Natural killer cell treated with Interleukin-12 subunit alpha and Interleukin-12 subunit beta and Interleukin-15 and Interleukin-18, amount 100 ng/mL, for 72 hours (primary cell): ENCODE data around the gene PHTF1. TPM values are rescaled to one million over a fixed set of nuclear protein-coding genes. Genes with fewer than 3 reads are reported as not detected.

Experiments used
- ATAC-seq, 2 donors: fragments of 150-1000 bp; cut with Tn5 transposase in 1 of 2; sonication (Bioruptor Pico), chemical (Tn5 transposase) in 1 of 2; 2 replicates each; pipeline ENCODE4 v1.10.0; 2021
- DNase-seq: peaks from one replicate; pipeline ENCODE4 v3.0.0; 2022; ENCODE audit warnings: low spot score
- H3K27ac Mint-ChIP-seq, 2 donors: 1 replicate in 1 of 2; 2 replicates in 1 of 2; pipeline ENCODE4 v1.8.0; 2022; ENCODE audit warnings: mixed read lengths in 2 of 2, mild to moderate bottlenecking in 1 of 2, moderate library complexity in 1 of 2
- H3K27me3 Mint-ChIP-seq, 2 donors: 1 replicate in 1 of 2; 2 replicates in 1 of 2; pipeline ENCODE4 v1.8.0; 2022; ENCODE audit warnings: mixed read lengths in 2 of 2
- H3K36me3 Mint-ChIP-seq: one replicate; pipeline ENCODE4 v1.8.0; 2022; ENCODE audit warnings: mixed read lengths
- H3K4me1 Mint-ChIP-seq, 2 donors: 1 replicate in 1 of 2; 2 replicates in 1 of 2; pipeline ENCODE4 v1.8.0; 2022; ENCODE audit warnings: low read depth in 2 of 2, mixed read lengths in 2 of 2, mild to moderate bottlenecking in 1 of 2
- H3K4me3 Mint-ChIP-seq: one replicate; pipeline ENCODE4 v1.8.0; 2022; ENCODE audit warnings: mixed read lengths
- H3K9me3 Mint-ChIP-seq: 2 replicates; pipeline ENCODE4 v1.8.0; 2022; ENCODE audit warnings: mixed read lengths
- total RNA-seq, 2 donors: library from RNA; stranded (reverse); gene quantifications; one replicate each; pipeline ENCODE4 v1.2.3, GENCODE V29; 2022

PHTF1 gene
- 10 to 100 TPM; 29.0 to 44.0 TPM for total RNA-seq

DNA sequence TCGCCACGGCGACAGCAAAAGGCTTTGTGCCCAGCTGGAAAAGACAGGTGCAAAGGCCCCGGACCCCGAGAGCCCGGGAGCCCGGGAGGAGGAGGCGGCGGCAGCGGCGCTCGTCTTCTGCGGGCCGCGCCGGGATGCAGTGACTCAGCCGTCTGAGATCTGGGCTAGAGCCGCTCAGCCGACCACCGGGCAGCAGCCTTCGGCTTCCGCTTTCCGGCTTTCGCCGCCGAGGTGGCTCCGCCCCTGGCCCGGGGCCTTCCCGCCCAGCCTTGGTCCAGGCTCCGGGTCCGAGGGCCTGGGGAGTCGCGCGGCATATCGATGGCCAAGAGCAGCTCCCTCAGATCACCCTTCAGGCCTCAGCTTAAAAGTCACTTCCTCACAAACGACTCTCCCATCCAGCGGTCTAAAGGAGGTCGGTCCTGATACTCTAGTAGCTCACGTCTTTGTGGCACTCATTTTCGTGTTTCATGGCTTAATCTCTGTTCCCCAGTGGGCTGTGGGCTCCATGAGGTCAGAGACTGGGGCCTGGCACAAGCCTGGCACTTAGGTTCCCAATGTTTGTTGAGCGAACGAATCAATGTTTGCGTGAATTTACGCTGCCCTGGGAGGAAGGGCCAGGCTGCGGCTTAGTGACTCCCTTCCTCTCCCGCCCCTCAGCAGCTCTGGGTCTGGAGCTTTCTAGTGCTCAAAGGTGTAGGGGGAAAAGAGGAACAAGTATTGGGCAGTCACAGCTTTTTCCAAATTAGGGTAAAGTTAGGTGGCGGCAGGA, at the start of gene PHTF1:
Gene PHTF1 (minus strand): TSS at position 154 of the 769 bp plus-strand sequence. CDS start 783 bp downstream, outside the sequence.
- ATAC-seq (peak; percentile 97), DNase-seq (peak; percentile 92)
- Mint-ChIP-seq H3K4me1 (peaks cover 27 to 30% of the 10 kb centered on the region in 2 donors), H3K27ac (peak within 1 kb of the TSS; percentile 94 to 99), H3K9me3 (no peaks in the 10 kb centered on the region), H3K4me3 (peak within 1 kb of the TSS; percentile 87), H3K36me3 (peaks cover 6% of the 10 kb centered on the region), H3K27me3 (no peaks in the 10 kb centered on the region)

DNA sequence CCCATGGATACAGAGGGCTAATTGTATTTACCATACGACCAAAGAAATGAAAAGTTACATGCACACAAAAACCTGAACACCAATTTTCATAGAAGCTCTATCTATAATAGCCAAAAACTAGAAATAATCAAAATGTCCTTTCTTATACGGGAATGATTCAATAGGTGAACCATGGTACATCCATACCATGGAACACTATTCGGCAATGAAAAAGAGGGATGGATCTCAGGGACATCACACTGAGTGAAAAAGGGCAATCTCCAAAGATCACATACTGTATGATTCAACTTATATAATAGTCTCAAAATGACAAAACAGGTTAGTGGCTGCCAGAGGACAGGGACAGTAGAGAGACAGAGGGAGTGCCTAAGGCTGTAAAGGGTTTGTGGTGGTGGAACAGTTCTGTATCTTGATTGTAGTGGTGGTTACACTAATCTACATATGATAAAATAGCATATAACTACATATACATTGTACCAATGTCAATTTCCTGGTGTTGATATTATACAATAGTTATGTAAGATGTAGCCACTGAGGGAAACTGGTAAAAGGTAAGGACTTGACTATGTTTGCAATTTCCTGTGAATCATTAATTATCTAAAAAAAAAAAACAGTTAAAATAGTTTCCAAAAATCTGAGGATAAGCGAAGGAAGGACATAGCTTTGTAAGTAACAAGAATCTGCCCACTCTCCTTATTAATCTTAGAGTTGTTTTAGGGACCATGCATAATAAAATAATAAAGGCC, 49.3 kb upstream of the PHTF1 start:
- Mint-ChIP-seq H3K4me1 (peaks cover 32 to 49% of the 10 kb centered on the region in 2 donors), H3K9me3 (no peaks in the 10 kb centered on the region)

DNA sequence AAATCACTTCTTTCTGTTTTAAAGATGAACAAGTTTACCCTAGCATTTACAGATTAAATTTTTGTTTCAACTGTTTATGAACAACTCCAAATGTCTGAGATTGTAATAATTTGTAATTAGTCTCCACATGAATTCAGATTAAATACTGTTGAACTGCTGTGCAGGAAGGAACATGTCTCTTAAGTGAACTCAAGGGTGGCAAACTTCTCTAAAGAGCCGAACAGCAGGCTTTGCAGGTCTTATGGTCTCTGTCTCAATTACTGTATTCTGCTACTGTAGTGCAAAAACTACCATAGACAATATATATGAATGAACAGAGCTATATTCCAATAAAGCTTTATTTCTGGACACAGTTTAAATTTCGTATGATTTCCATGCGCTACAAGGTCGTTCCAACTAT, 46.4 kb upstream of the PHTF1 start:
- Mint-ChIP-seq H3K9me3 (no peaks in the 10 kb centered on the region), H3K4me3 (no peak overlapping the region), H3K4me1 (peaks cover 44 to 53% of the 10 kb centered on the region in 2 donors), H3K36me3 (no peaks in the 10 kb centered on the region), H3K27ac (peak overlapping the region in 1 of 2 donors; percentile 72), H3K27me3 (no peaks in the 10 kb centered on the region)
- no peak for ATAC-seq
- no peak for DNase-seq

More for the DNA sequence above, 49.3 kb upstream of the PHTF1 start:
- no peak for DNase-seq
- Mint-ChIP-seq H3K27me3 (no peaks in the 10 kb centered on the region), H3K27ac (peak overlapping the region; percentile 33 to 95), H3K4me3 (peak overlapping the region; percentile 99), H3K36me3 (peaks cover 4% of the 10 kb centered on the region)
- no peak for ATAC-seq

DNA sequence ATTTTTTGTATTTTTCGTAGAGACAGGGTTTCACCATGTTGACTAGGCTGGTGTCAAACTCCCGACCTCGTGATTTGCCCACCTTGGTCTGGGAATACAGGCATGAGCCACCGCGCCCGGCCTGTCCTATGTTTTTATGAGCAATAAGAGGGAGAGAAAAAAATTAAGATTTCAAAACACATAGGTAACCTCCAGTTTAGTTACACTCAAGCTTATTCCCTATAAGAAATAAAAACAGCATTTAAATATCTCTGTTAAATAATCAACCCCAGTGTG, 45.9 kb upstream of the PHTF1 start:
- no peaks in the 10 kb centered on the region for H3K9me3 Mint-ChIP-seq
- ATAC-seq (no peak), DNase-seq (no peak)
- H3K4me3 Mint-ChIP-seq: no peak overlapping the region
- peaks cover 41 to 48% of the 10 kb centered on the region in 2 donors for H3K4me1 Mint-ChIP-seq
- H3K36me3 Mint-ChIP-seq: no peaks in the 10 kb centered on the region
- peak overlapping the region in 1 of 2 donors; percentile 72 for H3K27ac Mint-ChIP-seq
- no peaks in the 10 kb centered on the region for H3K27me3 Mint-ChIP-seq

DNA sequence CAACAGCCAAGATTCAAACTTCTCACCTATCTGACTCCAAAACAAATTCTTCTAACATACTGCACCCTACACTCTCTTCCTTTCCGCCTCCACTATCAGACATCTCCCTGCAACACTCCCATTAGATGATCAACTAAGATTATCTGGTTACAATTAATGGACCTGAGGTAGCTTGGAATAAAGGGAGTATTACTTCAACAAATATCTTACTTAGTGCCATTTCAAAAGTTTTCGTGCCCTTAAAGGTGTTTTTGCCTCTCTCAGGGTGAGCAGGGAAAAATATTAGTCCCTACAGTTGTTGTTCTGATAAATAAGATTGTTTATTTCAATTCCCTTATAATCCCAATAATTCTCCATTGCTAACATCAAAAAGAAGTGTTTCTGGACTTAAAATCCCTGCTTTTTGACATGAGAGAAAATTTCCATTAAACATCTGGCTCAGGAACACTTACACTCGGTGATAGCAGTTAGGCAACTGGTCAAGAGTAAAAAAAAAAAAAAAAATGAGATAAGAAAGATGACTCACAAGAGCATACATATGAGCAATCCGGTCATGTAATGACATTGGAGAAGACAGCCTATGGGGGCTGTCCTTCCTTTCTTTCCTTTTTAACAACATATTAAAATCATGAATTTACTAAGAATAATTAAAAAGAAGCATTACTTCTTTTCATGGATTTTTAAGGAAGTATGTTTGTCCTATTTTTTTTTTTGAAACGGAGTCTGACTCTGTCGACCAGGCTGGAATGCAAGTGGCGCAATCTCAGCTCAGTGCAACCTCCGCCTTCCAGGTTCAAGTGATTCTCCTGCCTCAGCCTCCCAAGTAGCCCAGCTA, 45.4 kb upstream of the PHTF1 start:
- H3K36me3 Mint-ChIP-seq: no peaks in the 10 kb centered on the region
- ATAC-seq (peak; percentile 67 to 73), DNase-seq (no peak)
- no peaks in the 10 kb centered on the region for H3K9me3 Mint-ChIP-seq
- H3K4me1 Mint-ChIP-seq: peaks cover 38 to 43% of the 10 kb centered on the region in 2 donors
- no peaks in the 10 kb centered on the region for H3K27me3 Mint-ChIP-seq
- H3K27ac Mint-ChIP-seq: peak overlapping the region in 1 of 2 donors; percentile 72
- no peak overlapping the region for H3K4me3 Mint-ChIP-seq

DNA sequence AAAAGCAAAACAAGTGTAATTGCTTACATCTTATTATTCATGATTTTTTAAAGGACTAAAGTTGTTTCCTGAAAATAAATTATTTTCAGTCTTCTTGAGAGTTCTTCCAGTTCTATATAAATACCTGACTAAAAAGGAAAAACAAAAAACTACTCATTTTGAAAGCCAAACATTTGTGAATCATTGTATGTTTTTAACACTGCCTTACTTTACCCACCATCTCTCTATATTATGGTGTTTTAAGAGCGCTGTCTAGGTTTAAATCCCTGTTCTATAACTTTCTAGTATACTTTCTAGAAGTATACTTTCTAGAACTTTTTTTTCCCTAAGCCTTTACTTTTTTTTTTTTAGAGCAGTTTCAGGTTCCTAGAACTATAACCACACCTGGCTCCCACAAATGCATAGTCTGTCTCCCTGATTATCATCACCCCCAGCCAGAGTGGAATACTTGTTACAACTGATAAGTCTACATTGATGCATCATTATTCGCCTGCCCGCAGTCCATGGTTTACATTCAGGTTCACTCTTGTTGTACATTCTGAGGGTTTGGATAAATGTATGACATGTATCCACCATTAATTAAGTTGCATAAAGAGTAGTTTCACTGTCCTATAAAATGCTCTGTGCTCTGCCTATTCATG, 43.2 kb upstream of the PHTF1 start:
- Mint-ChIP-seq H3K36me3 (no peaks in the 10 kb centered on the region), H3K9me3 (no peaks in the 10 kb centered on the region), H3K4me1 (peaks cover 34 to 36% of the 10 kb centered on the region in 2 donors), H3K4me3 (peak overlapping the region; percentile 9), H3K27me3 (no peaks in the 10 kb centered on the region), H3K27ac (no peak overlapping the region)
- DNase-seq (no peak), ATAC-seq (peak in 1 of 2 donors; percentile 56)

DNA sequence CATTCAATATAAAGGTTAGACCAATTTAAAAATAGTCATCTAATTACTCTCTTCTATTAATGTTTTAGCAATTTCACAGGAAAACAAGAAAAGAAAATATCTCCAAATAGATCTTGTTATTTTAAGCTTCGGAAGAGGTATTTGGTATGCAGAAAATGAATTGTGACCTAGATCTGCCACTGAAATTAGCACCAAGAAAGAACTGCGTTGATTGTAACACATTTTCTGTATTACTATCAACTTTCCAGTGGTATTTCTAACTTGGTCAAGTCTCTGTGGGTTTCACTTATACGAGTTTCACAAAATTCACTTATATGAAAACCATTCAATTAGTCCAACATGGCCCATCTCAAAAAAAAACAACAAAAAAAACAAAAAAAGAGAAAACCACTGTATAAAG, 41.2 kb upstream of the PHTF1 start:
- H3K4me3 Mint-ChIP-seq: no peak overlapping the region
- peaks cover 4% of the 10 kb centered on the region for H3K36me3 Mint-ChIP-seq
- H3K9me3 Mint-ChIP-seq: no peaks in the 10 kb centered on the region
- DNase-seq (no peak), ATAC-seq (no peak)
- H3K27ac Mint-ChIP-seq: no peak overlapping the region
- no peaks in the 10 kb centered on the region for H3K27me3 Mint-ChIP-seq
- peaks cover 31 to 32% of the 10 kb centered on the region in 2 donors for H3K4me1 Mint-ChIP-seq

DNA sequence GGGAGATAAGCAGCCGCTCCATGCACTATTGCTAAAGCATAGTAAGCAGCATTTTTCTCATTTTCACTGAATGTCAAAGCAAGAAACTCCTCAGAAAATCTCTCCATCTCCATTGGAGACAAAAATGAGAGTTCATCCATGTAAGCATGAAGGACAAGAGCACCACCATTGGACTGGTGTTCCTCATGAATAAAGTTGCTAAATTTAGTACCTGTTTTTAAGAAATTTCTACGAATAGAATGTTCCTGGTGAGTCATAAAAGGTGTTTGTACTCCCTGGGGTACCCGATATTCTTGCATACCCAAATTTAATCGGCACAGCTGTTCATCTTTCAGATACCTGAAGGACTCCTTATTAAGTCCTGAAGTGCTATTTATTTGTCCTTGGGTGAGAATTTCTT, 38.2 kb upstream of the PHTF1 start:
- Mint-ChIP-seq H3K9me3 (no peaks in the 10 kb centered on the region), H3K4me1 (peaks cover 26 to 28% of the 10 kb centered on the region in 2 donors), H3K27ac (no peak overlapping the region), H3K27me3 (no peaks in the 10 kb centered on the region), H3K36me3 (peaks cover 20% of the 10 kb centered on the region), H3K4me3 (no peak overlapping the region)
- DNase-seq (no peak), ATAC-seq (no peak)

DNA sequence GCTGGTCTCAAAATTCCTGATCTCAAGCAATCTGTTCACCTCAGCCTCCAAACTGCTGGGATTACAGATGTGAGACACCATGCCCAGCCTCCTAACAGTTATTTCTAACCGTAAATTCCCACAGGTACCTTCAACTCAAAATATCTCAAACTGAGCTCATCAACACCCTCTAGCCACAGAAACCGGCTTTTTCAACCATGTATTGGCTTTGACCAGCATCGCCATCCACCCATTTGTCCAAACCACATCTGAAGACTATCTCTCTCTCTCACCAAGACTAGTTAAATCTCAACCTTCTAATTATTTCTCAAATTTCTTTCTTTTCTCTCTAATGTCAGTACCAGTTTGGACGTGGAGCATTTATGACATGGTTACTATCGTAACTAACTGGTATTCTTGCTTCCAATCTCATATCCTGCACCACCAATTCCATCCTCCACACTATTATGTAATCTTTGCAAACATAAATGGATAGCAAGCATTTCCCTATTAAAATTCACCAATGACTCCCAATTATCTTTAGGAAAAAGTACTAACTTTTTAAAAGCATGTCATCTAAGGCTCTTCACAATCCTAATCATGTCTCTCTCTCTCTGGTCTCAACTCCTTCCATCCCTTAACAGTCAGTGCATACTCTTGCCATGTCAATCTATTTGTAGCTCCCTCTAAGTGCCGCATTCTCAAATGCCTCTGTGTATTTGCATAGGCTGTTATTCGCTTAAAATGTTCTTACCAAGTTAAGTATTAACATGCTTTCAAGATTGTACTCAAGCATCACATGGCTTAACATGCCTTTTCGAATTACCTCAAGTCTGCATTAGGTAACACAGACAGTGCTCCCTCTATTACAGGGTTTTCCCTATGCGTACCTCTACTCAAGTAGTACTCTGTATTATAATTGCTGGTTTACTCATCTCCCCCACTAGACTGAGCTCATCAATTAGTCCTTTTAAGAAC, 34.9 kb upstream of the PHTF1 start:
- DNase-seq (no peak), ATAC-seq (no peak)
- H3K27ac Mint-ChIP-seq: peak overlapping the region; percentile 2 to 44
- peaks cover 24% of the 10 kb centered on the region for H3K36me3 Mint-ChIP-seq
- peaks cover 29 to 44% of the 10 kb centered on the region in 2 donors for H3K4me1 Mint-ChIP-seq
- H3K4me3 Mint-ChIP-seq: peak overlapping the region; percentile 1
- no peaks in the 10 kb centered on the region for H3K9me3 Mint-ChIP-seq
- H3K27me3 Mint-ChIP-seq: no peaks in the 10 kb centered on the region

DNA sequence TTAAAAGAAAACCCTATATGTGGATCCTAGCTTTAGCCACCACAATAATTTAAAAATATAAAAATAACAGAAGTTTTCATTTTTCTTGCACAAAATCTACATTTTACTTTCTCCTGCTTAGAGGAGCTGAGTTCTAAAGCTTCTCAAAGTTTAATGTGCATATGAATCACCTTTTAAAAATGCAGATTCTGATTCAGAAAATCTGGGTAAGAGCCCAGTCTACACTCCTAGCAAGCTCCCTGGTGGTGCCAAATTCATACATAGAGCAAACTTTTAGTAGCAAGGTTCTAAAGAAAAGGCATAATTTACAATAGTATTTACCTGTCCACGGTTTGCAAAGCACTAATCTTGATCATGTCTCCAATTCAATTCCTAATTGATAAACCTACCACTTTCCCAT, 33.7 kb upstream of the PHTF1 start:
- H3K4me3 Mint-ChIP-seq: no peak overlapping the region
- peaks cover 25 to 46% of the 10 kb centered on the region in 2 donors for H3K4me1 Mint-ChIP-seq
- H3K9me3 Mint-ChIP-seq: no peaks in the 10 kb centered on the region
- H3K27ac Mint-ChIP-seq: peak overlapping the region; percentile 44 to 76
- peaks cover 24% of the 10 kb centered on the region for H3K36me3 Mint-ChIP-seq
- ATAC-seq (no peak), DNase-seq (no peak)
- no peaks in the 10 kb centered on the region for H3K27me3 Mint-ChIP-seq

DNA sequence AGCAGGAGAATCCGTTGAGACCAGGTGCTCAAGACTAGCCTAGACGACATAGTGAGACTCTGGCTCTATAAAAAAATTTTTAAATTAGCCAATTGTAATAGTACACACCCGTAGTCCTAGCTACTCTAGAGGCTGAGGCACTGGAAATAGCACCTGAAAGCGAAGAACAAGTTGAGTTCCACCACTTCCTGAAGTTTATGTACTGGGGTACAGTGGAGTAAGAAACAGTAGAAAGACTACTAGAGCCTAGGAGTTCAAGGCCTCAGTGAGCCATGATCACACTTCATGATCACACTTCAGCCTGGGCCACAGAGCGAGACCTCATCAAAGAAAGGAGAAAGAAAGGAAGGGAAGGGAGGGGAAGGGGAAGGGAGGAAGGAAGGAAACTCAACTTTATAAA, 33.2 kb upstream of the PHTF1 start:
- Mint-ChIP-seq H3K4me1 (peaks cover 30 to 51% of the 10 kb centered on the region in 2 donors), H3K4me3 (peak overlapping the region; percentile 5)
- ATAC-seq: peak; percentile 40 to 67

DNA sequence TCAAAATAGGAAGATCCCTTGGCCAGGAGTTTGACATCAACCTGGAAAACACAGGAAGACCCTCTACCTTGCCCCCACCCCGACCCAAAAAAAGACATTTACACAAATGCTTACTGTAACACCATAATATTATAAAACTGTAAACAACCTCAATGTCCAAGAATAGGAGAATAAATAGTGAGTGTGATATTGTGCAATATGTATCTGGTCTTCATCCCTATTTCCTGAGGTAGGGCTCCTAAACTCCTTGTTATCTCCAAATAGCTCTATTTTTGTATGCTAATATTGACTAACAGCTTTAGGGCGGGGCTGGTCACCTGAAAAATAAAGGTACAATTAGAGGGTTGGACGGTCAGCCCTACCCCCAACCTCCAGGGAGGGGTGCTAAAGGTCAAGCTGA, 29.5 kb upstream of the PHTF1 start:
- ATAC-seq (no peak), DNase-seq (no peak)
- H3K27ac Mint-ChIP-seq: peak overlapping the region in 1 of 2 donors; percentile 38
- H3K27me3 Mint-ChIP-seq: no peaks in the 10 kb centered on the region
- H3K9me3 Mint-ChIP-seq: no peaks in the 10 kb centered on the region
- H3K4me3 Mint-ChIP-seq: no peak overlapping the region
- H3K4me1 Mint-ChIP-seq: peaks cover 38 to 59% of the 10 kb centered on the region in 2 donors
- peaks cover 10% of the 10 kb centered on the region for H3K36me3 Mint-ChIP-seq

More for the DNA sequence above, 33.2 kb upstream of the PHTF1 start:
- Mint-ChIP-seq H3K27me3 (no peaks in the 10 kb centered on the region), H3K36me3 (peaks cover 24% of the 10 kb centered on the region), H3K27ac (peak overlapping the region; percentile 76 to 82), H3K9me3 (no peaks in the 10 kb centered on the region)
- no peak for DNase-seq
